CD8-positive, alpha-beta memory T cell (primary cell): ENCODE data around the gene NUDT2. TPM values are rescaled to one million over a fixed set of nuclear protein-coding genes. Genes with fewer than 3 reads are reported as not detected.
"Not testable (repeated sequence)": the region's sequence is repeated elsewhere in the genome, so short reads cannot be mapped to it uniquely, and the experiment has no call there.

Source experiments
- CTCF ChIA-PET: fragments of 350-600 bp; sonication (Branson Sonifier 250); formaldehyde crosslinking; loops from one replicate; lab custom pipeline; 2021; ENCODE audit warnings: antibody characterized with exemption; lab: Charles Lee
- POLR2A ChIA-PET: fragments of 350-600 bp; sonication (Branson Sonifier 250); formaldehyde crosslinking; loops from one replicate; lab custom pipeline; 2021; ENCODE audit warnings: antibody characterized with exemption; lab: Charles Lee
- DNase-seq, 5 donors: peaks; one replicate each; pipeline versions ENCODE4 v3.0.0 to v3.0.0-alpha.2; 2020 to 2022; ENCODE audit warnings: mixed read lengths in 1 of 5
- H3K27ac ChIP-seq: one replicate; pipeline ENCODE4 v1.7.0; 2013; ENCODE audit warnings: low read depth, mild to moderate bottlenecking, low read length, moderate library complexity
- H3K27me3 ChIP-seq: 2 replicates; pipeline ENCODE4 v1.7.0; 2013; ENCODE audit warnings: low read length, mild to moderate bottlenecking; ENCODE audit not compliant: insufficient read depth, poor library complexity, severe bottlenecking
- H3K36me3 ChIP-seq: 2 replicates; pipeline ENCODE4 v1.7.0; 2013; ENCODE audit warnings: mild to moderate bottlenecking, low read length, moderate library complexity; ENCODE audit not compliant: insufficient read depth
- H3K4me1 ChIP-seq: 2 replicates; pipeline ENCODE4 v1.7.0; 2013; ENCODE audit warnings: mild to moderate bottlenecking, low read length, moderate library complexity; ENCODE audit not compliant: insufficient read depth
- H3K4me3 ChIP-seq: 2 replicates; pipeline ENCODE4 v1.7.0; 2013; ENCODE audit warnings: mild to moderate bottlenecking, low read length
- H3K9me3 ChIP-seq: 2 replicates; pipeline ENCODE4 v1.7.0; 2013; ENCODE audit warnings: mild to moderate bottlenecking, low read length
- H3K27ac Mint-ChIP-seq, 8 donors: one replicate each; pipeline ENCODE4 v1.8.0; 2020 to 2021; ENCODE audit warnings: mixed read lengths in 8 of 8, mild to moderate bottlenecking in 6 of 8, inconsistent platforms in 3 of 8, moderate library complexity in 3 of 8
- H3K27me3 Mint-ChIP-seq, 2 donors: one replicate each; pipeline ENCODE4 v1.8.0; 2020 to 2021; ENCODE audit warnings: mixed read lengths in 2 of 2, mild to moderate bottlenecking in 1 of 2, moderate library complexity in 1 of 2
- H3K36me3 Mint-ChIP-seq, 3 donors: one replicate each; pipeline ENCODE4 v1.8.0; 2020 to 2021; ENCODE audit warnings: mixed read lengths in 3 of 3, inconsistent platforms in 1 of 3, mild to moderate bottlenecking in 1 of 3
- H3K4me1 Mint-ChIP-seq, 3 donors: one replicate each; pipeline ENCODE4 v1.8.0; 2020 to 2021; ENCODE audit warnings: mixed read lengths in 3 of 3, inconsistent platforms in 1 of 3, mild to moderate bottlenecking in 1 of 3
- H3K4me3 Mint-ChIP-seq, 7 donors: one replicate each; pipeline ENCODE4 v1.8.0; 2020 to 2021; ENCODE audit warnings: mixed read lengths in 7 of 7, mild to moderate bottlenecking in 6 of 7, moderate library complexity in 4 of 7, inconsistent platforms in 2 of 7
- H3K9me3 Mint-ChIP-seq, 5 donors: one replicate each; pipeline ENCODE4 v1.8.0; 2020 to 2022; ENCODE audit warnings: mixed read lengths in 5 of 5, mild to moderate bottlenecking in 3 of 5, moderate library complexity in 2 of 5, inconsistent platforms in 1 of 5
- polyA plus RNA-seq: library from polyadenylated mRNA; unstranded; fragments of 300-500 nt; fragmentation: Illumina TruSeq; gene quantifications from one replicate; pipeline ENCODE4 v1.2.3, GENCODE V29; 2021
- total RNA-seq, 2 experiments: library from RNA; stranded (reverse); gene quantifications; one replicate each; pipeline ENCODE4 v1.2.3, GENCODE V29; 2021

Gene NUDT2
- total and polyA plus RNA-seq, 3 experiments from 2014 or later, result 24.6 to 30.4 (median 27.9) TPM

GRCh38 chr9:34338079-34338478, 8.7 kb downstream of the NUDT2 start:
- H3K27me3 ChIP-seq, H3K4me3 ChIP-seq, H3K9me3 ChIP-seq, H3K27ac ChIP-seq, H3K27me3 Mint-ChIP-seq, H3K27ac Mint-ChIP-seq, H3K4me1 ChIP-seq, H3K9me3 Mint-ChIP-seq, H3K4me3 Mint-ChIP-seq, DNase-seq: not testable (repeated sequence)
- H3K4me1 Mint-ChIP-seq, result peaks cover 0 to 11% (median 0%) of the 10 kb centered on the region in 3 donors
- H3K36me3 ChIP-seq, result peaks cover 24% of the 10 kb centered on the region
- H3K36me3 Mint-ChIP-seq, result peaks cover 0 to 59% (median 7%) of the 10 kb centered on the region in 3 donors
- POLR2A ChIA-PET, result interaction anchor here (0.6 kb wide), 1 partner anchor 156 kb away, joined by 3 read pairs; no protein-coding TSS in a partner anchor
- CTCF ChIA-PET, result interaction anchor here (0.6 kb wide), 1 partner anchor 305 kb away, joined by 3 read pairs; no protein-coding TSS in a partner anchor

- H3K4me1 ChIP-seq, result no peaks in the 10 kb centered on the region
- H3K4me3 Mint-ChIP-seq, result no peak overlapping the region
- no peaks in the 10 kb centered on the region for H3K27me3 Mint-ChIP-seq
- H3K27me3 ChIP-seq, result no peaks in the 10 kb centered on the region
- no peak overlapping the region for H3K4me3 ChIP-seq
- CTCF ChIA-PET, result no interaction called here
- H3K9me3 ChIP-seq, result no peaks in the 10 kb centered on the region
- POLR2A ChIA-PET, result interaction anchor here (0.6 kb wide), 1 partner anchor 157 kb away, joined by 3 read pairs; no protein-coding TSS in a partner anchor
- no peak for DNase-seq
- peaks cover 0 to 67% (median 7%) of the 10 kb centered on the region in 3 donors for H3K36me3 Mint-ChIP-seq
- H3K27ac Mint-ChIP-seq, result no peak overlapping the region
- H3K4me1 Mint-ChIP-seq, result peaks cover 0 to 11% (median 0%) of the 10 kb centered on the region in 3 donors
- H3K27ac ChIP-seq, result no peak overlapping the region
- H3K36me3 ChIP-seq, result peaks cover 24% of the 10 kb centered on the region
- no peaks in the 10 kb centered on the region for H3K9me3 Mint-ChIP-seq
These were observed 9.5 kb downstream of the NUDT2 start for GRCh38 chr9:34338665-34339385.

- Histone ChIP-seq H3K4me3 (no peak overlapping the region), H3K27me3 (no peaks in the 10 kb centered on the region), H3K4me1 (no peaks in the 10 kb centered on the region), H3K27ac (no peak overlapping the region), H3K36me3 (peaks cover 24% of the 10 kb centered on the region), H3K9me3 (no peaks in the 10 kb centered on the region)
- no peak overlapping the region for H3K4me3 Mint-ChIP-seq
- no peaks in the 10 kb centered on the region for H3K9me3 Mint-ChIP-seq
- DNase-seq, result no peak
- H3K4me1 Mint-ChIP-seq, result no peaks in the 10 kb centered on the region
- peaks cover 0 to 64% (median 11%) of the 10 kb centered on the region in 3 donors for H3K36me3 Mint-ChIP-seq
- ChIA-PET POLR2A (no interaction called here), CTCF (interaction anchor here (0.8 to 1.4 kb wide), 2 partner anchors 9 to 34 kb away, joined by 3 read pairs; no protein-coding TSS in a partner anchor)
- H3K27me3 Mint-ChIP-seq, result no peaks in the 10 kb centered on the region
- H3K27ac Mint-ChIP-seq, result no peak overlapping the region
These were observed 12.4 kb downstream of the NUDT2 start for GRCh38 chr9:34341659-34342295.

GRCh38 chr9:34343090-34343489, 13.7 kb downstream of the NUDT2 start:
- H3K36me3 ChIP-seq, result peaks cover 24% of the 10 kb centered on the region
- H3K36me3 Mint-ChIP-seq, result peaks cover 0 to 64% (median 11%) of the 10 kb centered on the region in 3 donors
- H3K9me3 ChIP-seq, result no peaks in the 10 kb centered on the region
- H3K27me3 Mint-ChIP-seq, result no peaks in the 10 kb centered on the region
- no peaks in the 10 kb centered on the region for H3K4me1 ChIP-seq
- H3K27me3 ChIP-seq, result no peaks in the 10 kb centered on the region
- no peaks in the 10 kb centered on the region for H3K4me1 Mint-ChIP-seq
- H3K4me3 ChIP-seq, result no peak overlapping the region
- DNase-seq, result no peak
- no peak overlapping the region for H3K4me3 Mint-ChIP-seq
- H3K27ac ChIP-seq, result no peak overlapping the region
- POLR2A ChIA-PET, result no interaction called here
- no peak overlapping the region for H3K27ac Mint-ChIP-seq
- CTCF ChIA-PET, result no interaction called here
- no peaks in the 10 kb centered on the region for H3K9me3 Mint-ChIP-seq

GRCh38 chr9:34343605-34344004, 14.2 kb downstream of the NUDT2 start:
- no peak overlapping the region for H3K4me3 Mint-ChIP-seq
- H3K4me1 Mint-ChIP-seq, result no peaks in the 10 kb centered on the region
- DNase-seq, result no peak
- no peaks in the 10 kb centered on the region for H3K27me3 Mint-ChIP-seq
- no peaks in the 10 kb centered on the region for H3K9me3 Mint-ChIP-seq
- Histone ChIP-seq H3K36me3 (peaks cover 22% of the 10 kb centered on the region), H3K4me3 (no peak overlapping the region), H3K9me3 (no peaks in the 10 kb centered on the region), H3K27ac (no peak overlapping the region), H3K4me1 (no peaks in the 10 kb centered on the region), H3K27me3 (no peaks in the 10 kb centered on the region)
- ChIA-PET CTCF (no interaction called here), POLR2A (no interaction called here)
- H3K36me3 Mint-ChIP-seq, result peaks cover 0 to 65% (median 11%) of the 10 kb centered on the region in 3 donors
- no peak overlapping the region for H3K27ac Mint-ChIP-seq

- no peaks in the 10 kb centered on the region for H3K9me3 ChIP-seq
- Mint-ChIP-seq H3K27me3 (no peaks in the 10 kb centered on the region), H3K4me3 (no peak overlapping the region), H3K4me1 (no peaks in the 10 kb centered on the region), H3K27ac (no peak overlapping the region), H3K9me3 (no peaks in the 10 kb centered on the region), H3K36me3 (peaks cover 5 to 44% (median 7%) of the 10 kb centered on the region in 3 donors)
- H3K4me1 ChIP-seq, result no peaks in the 10 kb centered on the region
- no peak for DNase-seq
- CTCF ChIA-PET, result interaction anchor here (0.8 to 1.0 kb wide), 2 partner anchors 14 to 28 kb away, joined by 3 read pairs; no protein-coding TSS in a partner anchor
- no peaks in the 10 kb centered on the region for H3K27me3 ChIP-seq
- peaks cover 4% of the 10 kb centered on the region for H3K36me3 ChIP-seq
- H3K27ac ChIP-seq, result no peak overlapping the region
- H3K4me3 ChIP-seq, result no peak overlapping the region
- POLR2A ChIA-PET, result no interaction called here
These were observed 17.8 kb downstream of the NUDT2 start for GRCh38 chr9:34346873-34347799.

- Mint-ChIP-seq H3K27ac (no peak overlapping the region), H3K36me3 (peaks cover 5 to 39% (median 7%) of the 10 kb centered on the region in 3 donors), H3K4me3 (no peak overlapping the region), H3K4me1 (no peaks in the 10 kb centered on the region), H3K27me3 (no peaks in the 10 kb centered on the region), H3K9me3 (no peaks in the 10 kb centered on the region)
- ChIA-PET CTCF (interaction anchor here (0.8 to 1.0 kb wide), 2 partner anchors 15 to 27 kb away, joined by 3 read pairs; no protein-coding TSS in a partner anchor), POLR2A (no interaction called here)
- no peak overlapping the region for H3K27ac ChIP-seq
- H3K4me1 ChIP-seq, result no peaks in the 10 kb centered on the region
- DNase-seq, result no peak
- H3K27me3 ChIP-seq, result no peaks in the 10 kb centered on the region
- H3K9me3 ChIP-seq, result no peaks in the 10 kb centered on the region
- no peak overlapping the region for H3K4me3 ChIP-seq
- no peaks in the 10 kb centered on the region for H3K36me3 ChIP-seq
These were observed 18.4 kb downstream of the NUDT2 start for GRCh38 chr9:34347800-34348158.
